Cardiac fibroblast (primary cell): ENCODE data around the gene UBE2QL1.

Experiments used
- DNase-seq, 2 donors: peaks; one replicate each; pipeline versions ENCODE4 v3.0.0 to v3.0.0-alpha.2; 2010; ENCODE audit warnings: low read depth in 2 of 2
- H3K4me3 ChIP-seq, 2 donors: replicated peaks in 1 of 2; 1 replicate in 1 of 2; 2 replicates in 1 of 2; pipeline ENCODE4 v1.5.1; 2011; ENCODE audit warnings: low read depth in 2 of 2, low read length in 2 of 2, mild to moderate bottlenecking in 2 of 2, moderate library complexity in 1 of 2
- TF ChIP-seq, protein P1 (sequence below): IDR thresholded peaks from one replicate; pipeline ENCODE4 v1.5.1; 2011; ENCODE audit warnings: low read depth, mild to moderate bottlenecking, low read length, inconsistent platforms

The UBE2QL1 gene

DNA sequence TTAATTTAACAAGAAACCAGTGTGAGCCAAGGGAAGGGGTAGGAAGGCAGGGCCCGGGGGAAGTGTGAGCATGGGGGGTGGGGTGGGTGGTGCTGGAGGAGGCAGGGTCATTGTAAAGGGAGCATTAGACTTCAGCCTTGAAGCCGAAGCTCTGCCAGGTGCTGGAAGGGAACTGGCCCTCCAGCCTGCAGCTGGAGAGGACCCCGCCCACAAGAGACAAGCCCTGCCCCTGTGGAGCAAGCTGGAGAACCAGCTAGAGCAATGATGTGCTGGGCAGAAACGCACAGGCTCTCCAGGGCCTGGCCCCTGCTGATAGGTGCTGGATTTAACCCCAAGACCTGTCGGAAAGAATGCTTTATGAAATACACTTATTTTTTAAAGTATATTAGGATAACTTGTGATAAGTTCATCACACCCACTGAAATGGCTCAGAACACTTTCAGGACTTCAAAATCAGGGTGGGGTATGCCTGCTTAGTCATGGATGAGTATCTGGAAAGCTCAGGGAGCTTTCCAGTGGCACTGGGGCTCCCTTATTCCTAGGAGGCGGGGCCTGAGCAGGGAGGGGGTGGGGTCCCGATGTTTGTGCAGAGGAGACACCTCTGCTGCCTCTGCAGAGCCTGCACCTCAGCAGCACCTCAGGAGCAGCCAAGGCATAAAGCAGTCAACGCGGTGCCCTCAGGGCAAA is 27.1 kb downstream of the UBE2QL1 start:
- no peak overlapping the region for H3K4me3 ChIP-seq
- TF ChIP-seq, protein P1, sequence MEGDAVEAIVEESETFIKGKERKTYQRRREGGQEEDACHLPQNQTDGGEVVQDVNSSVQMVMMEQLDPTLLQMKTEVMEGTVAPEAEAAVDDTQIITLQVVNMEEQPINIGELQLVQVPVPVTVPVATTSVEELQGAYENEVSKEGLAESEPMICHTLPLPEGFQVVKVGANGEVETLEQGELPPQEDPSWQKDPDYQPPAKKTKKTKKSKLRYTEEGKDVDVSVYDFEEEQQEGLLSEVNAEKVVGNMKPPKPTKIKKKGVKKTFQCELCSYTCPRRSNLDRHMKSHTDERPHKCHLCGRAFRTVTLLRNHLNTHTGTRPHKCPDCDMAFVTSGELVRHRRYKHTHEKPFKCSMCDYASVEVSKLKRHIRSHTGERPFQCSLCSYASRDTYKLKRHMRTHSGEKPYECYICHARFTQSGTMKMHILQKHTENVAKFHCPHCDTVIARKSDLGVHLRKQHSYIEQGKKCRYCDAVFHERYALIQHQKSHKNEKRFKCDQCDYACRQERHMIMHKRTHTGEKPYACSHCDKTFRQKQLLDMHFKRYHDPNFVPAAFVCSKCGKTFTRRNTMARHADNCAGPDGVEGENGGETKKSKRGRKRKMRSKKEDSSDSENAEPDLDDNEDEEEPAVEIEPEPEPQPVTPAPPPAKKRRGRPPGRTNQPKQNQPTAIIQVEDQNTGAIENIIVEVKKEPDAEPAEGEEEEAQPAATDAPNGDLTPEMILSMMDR: no peak
- DNase-seq: no peak

DNA sequence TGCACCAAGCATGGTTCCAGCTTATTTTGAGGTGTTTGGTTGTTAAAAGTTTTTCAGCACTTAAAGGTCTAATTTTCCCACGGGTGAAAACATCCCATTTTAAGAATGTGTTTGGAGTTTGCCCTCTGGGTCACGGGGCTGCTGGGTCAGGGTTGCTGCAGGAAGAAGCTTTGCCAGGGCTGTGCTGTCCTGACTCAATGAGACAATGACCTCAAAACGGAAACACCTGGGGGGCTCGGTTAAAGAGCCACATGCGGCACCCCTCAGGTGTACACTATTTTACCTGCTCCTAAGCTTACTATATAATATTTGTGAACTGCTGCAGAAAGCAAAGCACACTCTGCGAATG is 27.6 kb downstream of the UBE2QL1 start:
- DNase-seq: no peak
- TF ChIP-seq, protein P1: no peak
- no peak overlapping the region for H3K4me3 ChIP-seq

DNA sequence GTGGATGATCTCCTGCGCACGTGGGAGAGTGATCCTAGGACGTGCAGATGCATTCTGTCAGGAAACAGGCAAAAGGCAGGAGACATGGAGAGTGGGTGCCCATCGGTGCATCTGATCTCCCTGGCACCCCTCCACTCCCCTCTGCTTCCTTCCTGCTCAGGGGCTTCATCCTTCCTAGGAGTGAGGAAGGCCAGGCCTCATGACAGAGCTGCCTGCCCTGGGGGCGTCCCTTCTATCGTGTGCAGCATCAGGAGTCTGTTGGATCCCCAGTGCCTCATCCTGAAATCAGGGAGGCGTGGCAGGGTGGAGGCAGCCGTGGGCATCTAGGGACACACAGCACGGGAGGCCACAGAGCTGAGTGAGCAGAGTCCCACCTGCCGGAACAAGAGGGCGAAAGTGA is 30.1 kb downstream of the UBE2QL1 start:
- no peak for DNase-seq
- H3K4me3 ChIP-seq: no peak overlapping the region
- TF ChIP-seq, protein P1: no peak

DNA sequence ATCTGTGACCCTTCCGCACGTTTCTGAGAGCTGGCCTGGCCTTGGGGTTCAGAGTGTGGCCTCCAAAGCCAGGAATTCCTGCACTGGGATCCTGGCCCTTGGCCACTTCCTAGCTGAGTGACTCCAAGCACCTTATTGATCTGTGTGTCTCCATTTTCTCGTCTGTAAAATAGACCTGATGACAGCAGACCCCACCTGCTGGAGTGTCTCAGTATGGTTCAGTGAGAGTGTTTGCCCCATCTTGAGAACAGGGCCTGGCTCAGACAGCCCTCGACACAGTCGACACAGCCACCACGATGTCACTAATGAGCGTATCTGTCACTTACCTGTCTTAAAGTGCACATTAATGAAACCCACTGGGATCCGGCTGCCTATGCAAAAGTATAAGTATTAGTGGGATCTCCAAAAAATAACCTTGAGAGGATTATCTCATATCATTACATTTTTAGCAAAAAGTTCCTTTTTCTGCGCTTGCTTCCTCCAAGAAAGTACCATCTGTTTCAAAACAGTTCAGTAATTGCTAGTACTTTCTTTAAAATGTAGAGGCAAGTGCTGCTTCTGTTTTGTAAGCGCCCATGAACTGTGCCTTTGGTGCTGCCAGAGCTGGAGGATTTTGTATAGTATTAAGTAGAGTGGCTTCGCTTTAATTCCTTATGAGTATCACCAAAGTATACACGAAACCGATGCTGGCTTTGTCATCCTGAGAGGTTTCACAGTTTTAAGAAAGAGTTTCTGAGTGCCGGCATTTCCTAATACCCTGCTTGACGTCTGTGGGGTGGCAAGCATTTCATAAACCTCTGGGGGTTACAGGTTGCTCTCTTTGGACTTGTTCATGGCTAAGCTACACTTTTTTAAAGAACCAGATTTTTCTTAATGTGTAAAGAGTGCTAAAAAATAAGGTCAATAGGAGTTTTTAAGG is 31.7 kb downstream of the UBE2QL1 start:
- TF ChIP-seq, protein P1: no peak
- no peak for DNase-seq
- no peak overlapping the region for H3K4me3 ChIP-seq

DNA sequence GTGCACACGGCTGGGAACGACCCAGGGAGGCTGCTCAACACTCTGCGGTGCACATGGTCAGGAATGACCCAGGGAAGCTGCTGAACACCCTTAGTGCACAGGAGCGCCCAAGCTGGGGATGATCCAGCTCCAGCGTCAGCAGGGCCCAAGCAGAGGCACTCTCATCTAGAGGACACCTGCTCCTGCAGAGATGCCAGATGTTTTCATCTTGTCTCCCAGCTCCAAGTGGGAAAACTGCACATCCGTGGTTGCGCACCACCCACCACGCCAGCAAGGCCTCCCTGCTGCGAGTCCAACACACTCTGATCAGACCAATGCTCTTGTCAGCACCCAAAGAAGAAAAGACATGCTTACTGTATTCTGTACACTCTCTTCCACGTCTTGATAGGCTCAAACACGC is 34.1 kb downstream of the UBE2QL1 start:
- H3K4me3 ChIP-seq: no peak overlapping the region
- DNase-seq: no peak
- TF ChIP-seq, protein P1: no peak

DNA sequence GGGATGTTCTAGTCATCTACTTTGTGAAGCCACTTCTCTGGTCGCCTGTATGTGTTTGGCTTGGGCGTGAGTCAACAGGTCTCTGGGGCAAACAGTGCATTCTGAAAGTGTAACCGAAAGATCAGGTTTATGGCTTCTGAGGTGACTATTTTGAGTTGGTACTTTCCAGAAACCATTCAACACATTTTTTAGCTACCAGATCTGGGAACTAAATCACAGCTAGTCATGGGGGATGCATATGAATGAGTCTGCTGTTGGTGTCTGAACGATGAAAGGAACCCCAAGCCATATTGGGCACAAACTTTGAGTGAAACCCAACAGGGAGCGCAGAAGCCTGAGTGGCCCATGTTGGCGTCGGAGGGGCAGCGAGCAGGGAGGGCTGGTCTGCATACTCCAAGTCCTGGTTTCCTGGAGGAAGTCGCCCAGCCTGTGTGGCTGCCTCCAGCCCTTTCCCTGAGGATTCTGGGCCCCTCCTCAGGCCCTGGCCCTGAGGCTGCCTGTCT is 35.3 kb downstream of the UBE2QL1 start:
- DNase-seq: no peak
- H3K4me3 ChIP-seq: no peak overlapping the region
- TF ChIP-seq, protein P1: no peak
